HepG2 (cell line): ENCODE measurements around the gene TENT5A. TPM values are rescaled to one million over a fixed set of nuclear protein-coding genes. Genes with fewer than 3 reads are reported as not detected.

Experiments used
- ARNT ChIP-seq: fragments of 450-650 bp; IDR thresholded peaks from 2 replicates; pipeline ENCODE4 v1.6.1; 2017
- CBFB ChIP-seq: sonication (generic); formaldehyde crosslinking; IDR thresholded peaks from 2 replicates; pipeline ENCODE4 v1.4.0; 2020; ENCODE audit warnings: missing genetic modification reagents
- CSRNP2 ChIP-seq: sonication (generic); formaldehyde crosslinking; conservative IDR thresholded peaks from 2 replicates; pipeline ENCODE4 v1.8.0; 2022; ENCODE audit warnings: low read depth, missing genetic modification reagents
- GLMP ChIP-seq: sonication (generic); formaldehyde crosslinking; IDR thresholded peaks from 2 replicates; pipeline ENCODE4 v1.9.0; 2021; ENCODE audit warnings: missing genetic modification reagents, mild to moderate bottlenecking, borderline replicate concordance
- KLF16 ChIP-seq, 2 experiments: sonication (generic) in 1 of 2; formaldehyde crosslinking in 1 of 2; IDR thresholded peaks; 2 replicates each; pipeline versions ENCODE4 v1.6.1 to v1.8.0; 2016 to 2023; ENCODE audit warnings: missing genetic modification reagents in 2 of 2, missing compliant biosample characterization in 1 of 2
- NPAS2 ChIP-seq: sonication (generic); formaldehyde crosslinking; IDR thresholded peaks from 2 replicates; pipeline ENCODE4 v1.8.0; 2022; ENCODE audit warnings: mild to moderate bottlenecking, missing genetic modification reagents, borderline replicate concordance
- PBX2 ChIP-seq: IDR thresholded peaks from 2 replicates; pipeline ENCODE4 v1.6.1; 2016; ENCODE audit warnings: control low read depth
- TFDP2 ChIP-seq: sonication (generic); formaldehyde crosslinking; IDR thresholded peaks from 2 replicates; pipeline ENCODE4 v1.4.0; 2020; ENCODE audit warnings: missing genetic modification reagents
- TSC22D2 ChIP-seq: sonication (generic); formaldehyde crosslinking; IDR thresholded peaks from 2 replicates; pipeline ENCODE4 v1.5.1; 2020; ENCODE audit warnings: missing genetic modification reagents, mild to moderate bottlenecking, borderline replicate concordance
- ZBTB1 ChIP-seq: sonication (generic); formaldehyde crosslinking; IDR thresholded peaks from 2 replicates; pipeline ENCODE4 v1.4.0; 2020; ENCODE audit warnings: missing genetic modification reagents, borderline replicate concordance
- ZC3H4 ChIP-seq: sonication (generic); formaldehyde crosslinking; IDR thresholded peaks from 2 replicates; pipeline ENCODE4 v1.4.0; 2020; ENCODE audit warnings: missing genetic modification reagents, borderline replicate concordance
- ZNF253 ChIP-seq: sonication (generic); formaldehyde crosslinking; IDR thresholded peaks from 2 replicates; pipeline ENCODE4 v1.8.0; 2022; ENCODE audit warnings: mild to moderate bottlenecking, missing genetic modification reagents, borderline replicate concordance
- ZNF263 ChIP-seq: sonication (generic); formaldehyde crosslinking; IDR thresholded peaks from 2 replicates; pipeline ENCODE4 v1.4.0; 2020; ENCODE audit warnings: missing genetic modification reagents
- ZNF329 ChIP-seq: sonication (generic); formaldehyde crosslinking; IDR thresholded peaks from 2 replicates; pipeline ENCODE4 v1.9.0; 2021; ENCODE audit warnings: low read depth, mild to moderate bottlenecking, missing genetic modification reagents
- ZNF580 ChIP-seq: IDR thresholded peaks from 2 replicates; pipeline ENCODE4 v1.6.1; 2016; ENCODE audit warnings: low read depth, borderline replicate concordance
- ZNF691 ChIP-seq: sonication (generic); formaldehyde crosslinking; IDR thresholded peaks from 2 replicates; pipeline ENCODE4 v1.4.0; 2020; ENCODE audit warnings: missing genetic modification reagents, low read depth, mild to moderate bottlenecking, borderline replicate concordance
- ZNF781 ChIP-seq: sonication (generic); formaldehyde crosslinking; IDR thresholded peaks from 2 replicates; pipeline ENCODE4 v1.5.1; 2020; ENCODE audit warnings: borderline replicate concordance, mild to moderate bottlenecking, missing genetic modification reagents; ENCODE audit errors: not compliant biosample characterization
- ZNF800 ChIP-seq: sonication (generic); formaldehyde crosslinking; IDR thresholded peaks from 2 replicates; pipeline ENCODE4 v1.4.0; 2020; ENCODE audit warnings: missing genetic modification reagents
- polyA plus RNA-seq, 8 experiments: library from polyadenylated mRNA; depleted of rRNA in 3 of 8; stranded (reverse) in 7 of 8; unstranded in 1 of 8; fragments of >200 nt; fragmentation: Illumina TruSeq in 4 of 8; extraction: Trizol in 4 of 8; gene quantifications; 2 replicates each; pipeline versions ENCODE4 v1.2.1 to v1.2.3, GENCODE V29; 2011 to 2016; ENCODE audit warnings: low read depth in 4 of 8, missing spikeins in 1 of 8, mixed read lengths in 1 of 8; ENCODE audit not compliant: insufficient read depth in 1 of 8
- total RNA-seq, 5 experiments: library from RNA; depleted of rRNA; stranded (reverse); fragments of >200 nt; fragmentation: Illumina TruSeq; extraction: Trizol; gene quantifications; 2 replicates each; pipeline ENCODE4 v1.2.3, GENCODE V29; 2016; ENCODE audit warnings: low read depth in 1 of 5

Gene TENT5A
- total and polyA plus RNA-seq, 2 of the 13 experiments (the other 11 are each of a cell fraction or from before 2014, with no cell fraction given): 8.0 to 13.8 TPM

- TF ChIP-seq ZC3H4 (CRISPR knock-in tag) (no peak), ZNF781 (CRISPR knock-in tag) (no peak), KLF16 (CRISPR knock-in tag; IDR thresholded peaks at IDR 0.05) (no peak), ZNF800 (CRISPR knock-in tag) (peak; percentile 74; the same call in 1 of the 2 replicates), ZNF580 (CRISPR knock-in tag) (no peak), CSRNP2 (CRISPR knock-in tag) (no peak), CBFB (0 out of 2 replicates have a peak, but pooled peaks have one; percentile 50), PBX2 (no peak), ZNF329 (peak; percentile 17; the same call in 1 of the 2 replicates), ZNF691 (peak; percentile 31; the same call in 1 of the 2 replicates), ARNT (no peak), ZNF253 (no peak), TFDP2 (CRISPR knock-in tag) (no peak), NPAS2 (CRISPR knock-in tag) (no peak; the same call in 1 of the 2 replicates), ZNF263 (CRISPR knock-in tag) (no peak; the same call in 1 of the 2 replicates), GLMP (CRISPR knock-in tag) (no peak), ZBTB1 (no peak), TSC22D2 (no peak)
These were observed 945 bp downstream of the TENT5A start (continued) for GRCh38 chr6:81751388-81752083.
